ENCODE measurements around the gene PCDHGB1. TPM values are rescaled to one million over a fixed set of nuclear protein-coding genes. Genes with fewer than 3 reads are reported as not detected.

The PCDHGB1 gene
- total RNA-seq, 1 donor, result 2.2 TPM

DNA sequence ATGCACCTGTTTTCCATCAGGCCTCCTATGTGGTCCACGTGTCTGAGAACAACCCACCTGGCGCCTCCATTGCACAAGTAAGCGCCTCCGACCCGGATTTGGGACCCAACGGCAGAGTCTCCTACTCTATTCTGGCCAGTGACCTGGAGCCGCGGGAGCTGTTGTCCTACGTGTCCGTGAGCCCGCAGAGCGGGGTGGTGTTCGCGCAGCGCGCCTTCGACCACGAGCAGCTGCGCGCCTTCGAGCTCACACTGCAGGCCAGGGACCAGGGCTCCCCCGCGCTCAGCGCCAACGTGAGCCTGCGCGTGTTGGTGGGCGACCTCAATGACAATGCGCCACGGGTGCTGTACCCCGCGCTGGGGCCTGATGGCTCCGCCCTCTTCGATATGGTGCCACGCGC lies 1.7 kb downstream of the PCDHGB1 start:
- no peak for DNase-seq (ENCODE audit: low read depth)
- TF ChIP-seq, protein P1, sequence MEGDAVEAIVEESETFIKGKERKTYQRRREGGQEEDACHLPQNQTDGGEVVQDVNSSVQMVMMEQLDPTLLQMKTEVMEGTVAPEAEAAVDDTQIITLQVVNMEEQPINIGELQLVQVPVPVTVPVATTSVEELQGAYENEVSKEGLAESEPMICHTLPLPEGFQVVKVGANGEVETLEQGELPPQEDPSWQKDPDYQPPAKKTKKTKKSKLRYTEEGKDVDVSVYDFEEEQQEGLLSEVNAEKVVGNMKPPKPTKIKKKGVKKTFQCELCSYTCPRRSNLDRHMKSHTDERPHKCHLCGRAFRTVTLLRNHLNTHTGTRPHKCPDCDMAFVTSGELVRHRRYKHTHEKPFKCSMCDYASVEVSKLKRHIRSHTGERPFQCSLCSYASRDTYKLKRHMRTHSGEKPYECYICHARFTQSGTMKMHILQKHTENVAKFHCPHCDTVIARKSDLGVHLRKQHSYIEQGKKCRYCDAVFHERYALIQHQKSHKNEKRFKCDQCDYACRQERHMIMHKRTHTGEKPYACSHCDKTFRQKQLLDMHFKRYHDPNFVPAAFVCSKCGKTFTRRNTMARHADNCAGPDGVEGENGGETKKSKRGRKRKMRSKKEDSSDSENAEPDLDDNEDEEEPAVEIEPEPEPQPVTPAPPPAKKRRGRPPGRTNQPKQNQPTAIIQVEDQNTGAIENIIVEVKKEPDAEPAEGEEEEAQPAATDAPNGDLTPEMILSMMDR (IDR thresholded peaks at IDR 0.05; ENCODE audit: insufficient read depth, low read depth, low read length), result no peak
- H3K4me3 ChIP-seq (ENCODE audit: low read depth, low read length), result no peak overlapping the region

DNA sequence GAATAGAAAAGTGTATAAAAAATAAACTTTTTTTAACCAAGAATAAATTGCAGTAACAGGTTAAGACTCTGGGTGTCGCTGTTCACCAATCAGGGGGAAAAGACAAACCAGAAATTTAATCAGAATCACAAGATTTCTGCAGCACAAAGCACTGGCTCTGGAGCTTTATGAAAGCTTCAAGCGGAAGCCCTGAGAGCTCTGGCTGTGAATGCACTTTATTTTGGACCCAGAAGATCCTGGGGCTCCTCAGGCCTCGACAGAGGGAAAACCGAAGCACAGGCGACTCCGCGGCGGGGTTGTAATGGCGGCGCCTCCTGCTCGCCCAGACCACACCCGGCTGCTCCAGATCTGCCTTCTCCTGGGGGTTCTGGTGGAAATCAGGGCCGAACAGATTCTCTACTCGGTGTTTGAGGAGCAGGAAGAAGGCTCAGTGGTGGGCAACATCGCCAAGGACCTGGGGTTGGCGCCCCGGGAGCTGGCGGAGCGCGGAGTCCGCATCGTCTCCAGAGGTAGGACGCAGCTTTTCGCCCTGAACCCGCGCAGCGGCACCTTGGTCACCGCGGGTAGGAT lies 5.1 kb downstream of the PCDHGB1 start, which contains the start of gene PCDHGA4:
Gene PCDHGA4, plus strand, starts transcription at position 122 of the 570 bp plus-strand sequence. Its CDS starts 87 bp downstream, at position 209.
- peak within 1 kb of the TSS; percentile 53 for H3K4me3 ChIP-seq (ENCODE audit: low read depth, low read length)
- peak; percentile 33 for DNase-seq (ENCODE audit: low read depth)
- TF ChIP-seq, protein P1 (IDR thresholded peaks at IDR 0.05; ENCODE audit: insufficient read depth, low read depth, low read length), result peak; percentile 60

DNA sequence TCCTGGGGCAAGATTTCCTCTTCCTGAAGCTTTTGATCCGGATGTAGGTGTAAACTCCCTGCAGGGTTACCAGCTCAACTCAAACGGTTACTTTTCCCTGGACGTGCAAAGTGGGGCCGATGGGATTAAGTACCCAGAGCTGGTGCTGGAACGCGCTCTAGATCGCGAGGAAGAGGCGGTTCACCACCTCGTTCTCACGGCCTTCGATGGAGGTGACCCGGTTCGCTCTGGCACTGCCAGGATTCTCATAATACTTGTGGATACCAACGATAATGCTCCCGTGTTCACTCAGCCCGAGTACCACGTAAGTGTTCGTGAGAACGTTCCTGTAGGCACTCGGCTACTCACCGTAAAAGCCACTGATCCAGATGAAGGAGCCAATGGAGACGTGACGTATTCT lies 5.7 kb downstream of the PCDHGB1 start:
- peak overlapping the region; percentile 53 for H3K4me3 ChIP-seq (ENCODE audit: low read depth, low read length)
- DNase-seq (ENCODE audit: low read depth), result no peak
- TF ChIP-seq, protein P1 (IDR thresholded peaks at IDR 0.05; ENCODE audit: insufficient read depth, low read depth, low read length), result no peak

DNA sequence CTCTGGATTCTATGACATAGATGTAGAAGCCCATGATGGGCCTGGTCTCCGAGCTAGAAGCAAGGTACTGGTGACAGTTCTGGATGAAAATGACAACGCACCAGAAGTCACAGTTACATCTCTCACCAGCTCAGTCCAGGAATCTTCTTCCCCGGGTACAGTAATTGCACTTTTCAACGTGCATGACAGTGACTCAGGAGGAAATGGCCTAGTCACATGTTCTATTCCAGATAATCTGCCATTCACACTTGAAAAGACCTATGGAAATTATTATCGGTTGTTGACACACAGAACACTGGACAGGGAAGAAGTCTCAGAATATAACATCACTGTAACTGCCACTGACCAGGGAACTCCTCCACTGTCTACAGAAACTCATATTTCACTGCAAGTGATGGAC lies 6.2 kb downstream of the PCDHGB1 start:
- H3K4me3 ChIP-seq (ENCODE audit: low read depth, low read length), result no peak overlapping the region
- TF ChIP-seq, protein P1 (IDR thresholded peaks at IDR 0.05; ENCODE audit: insufficient read depth, low read depth, low read length), result no peak
- no peak for DNase-seq (ENCODE audit: low read depth)

DNA sequence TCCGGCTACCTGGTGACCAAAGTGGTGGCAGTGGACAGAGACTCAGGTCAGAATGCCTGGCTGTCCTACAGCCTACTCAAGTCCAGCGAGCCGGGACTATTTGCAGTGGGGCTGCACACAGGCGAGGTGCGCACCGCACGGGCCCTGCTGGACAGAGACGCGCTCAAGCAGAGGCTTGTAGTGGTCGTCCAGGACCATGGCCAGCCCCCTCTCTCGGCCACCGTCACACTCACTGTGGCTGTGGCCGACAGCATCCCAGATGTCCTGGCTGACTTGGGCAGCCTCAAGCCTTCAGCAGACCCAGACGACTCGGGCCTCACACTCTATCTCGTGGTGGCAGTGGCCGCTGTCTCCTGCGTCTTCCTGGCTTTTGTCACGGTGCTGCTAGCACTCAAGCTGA lies 7.1 kb downstream of the PCDHGB1 start:
- H3K4me3 ChIP-seq (ENCODE audit: low read depth, low read length), result no peak overlapping the region
- TF ChIP-seq, protein P1 (IDR thresholded peaks at IDR 0.05; ENCODE audit: insufficient read depth, low read depth, low read length), result no peak
- DNase-seq (ENCODE audit: low read depth), result no peak

DNA sequence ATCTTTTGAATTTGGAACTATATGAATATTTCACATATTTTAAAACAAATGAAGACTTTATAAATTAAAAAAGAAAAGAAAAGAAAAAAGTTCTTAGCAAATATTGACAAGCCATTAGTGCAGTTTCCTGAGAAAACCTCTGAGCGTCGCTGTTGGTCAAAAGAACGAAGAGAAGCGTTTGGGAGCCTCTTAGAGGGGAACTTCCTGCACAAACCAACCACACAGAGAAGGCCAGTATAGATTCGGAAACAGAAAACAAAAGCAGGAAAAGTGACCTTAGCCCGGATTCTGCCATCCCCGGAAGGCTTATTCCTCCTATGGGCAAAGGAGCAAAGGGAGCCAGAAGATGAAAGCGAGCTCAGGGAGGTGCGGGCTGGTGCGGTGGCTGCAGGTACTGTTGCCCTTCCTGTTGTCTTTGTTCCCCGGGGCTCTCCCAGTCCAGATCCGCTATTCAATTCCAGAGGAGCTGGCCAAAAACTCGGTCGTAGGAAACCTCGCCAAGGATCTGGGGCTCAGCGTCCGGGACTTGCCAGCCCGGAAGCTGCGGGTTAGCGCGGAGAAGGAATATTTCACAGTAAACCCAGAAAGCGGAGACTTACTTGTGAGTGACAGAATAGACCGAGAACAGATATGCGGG lies 10.0 kb downstream of the PCDHGB1 start, which contains the start of gene PCDHGB2:
Gene PCDHGB2, plus strand, starts transcription at position 205 of the 637 bp plus-strand sequence. Its CDS starts 142 bp downstream, at position 347.
- TF ChIP-seq, protein P1 (IDR thresholded peaks at IDR 0.05; ENCODE audit: insufficient read depth, low read depth, low read length), result peak; percentile 40
- H3K4me3 ChIP-seq (ENCODE audit: low read depth, low read length), result peak within 1 kb of the TSS; percentile 48
- DNase-seq (ENCODE audit: low read depth), result peak; percentile 51

All from fibroblast of villous mesenchyme (primary cell).